ENCODE data around the gene RAP1GAP. TPM values are rescaled to one million over a fixed set of nuclear protein-coding genes. Genes with fewer than 3 reads are reported as not detected.

The RAP1GAP gene
- total and polyA plus RNA-seq, 2 of the 13 experiments (the other 11 are each of a cell fraction or from before 2014, with no cell fraction given), result 11.9 to 37.5 TPM

- Histone ChIP-seq H3K79me2 (ENCODE audit: insufficient read depth, low read length) (peaks cover 10% of the 10 kb centered on the region), H3K4me2 (ENCODE audit: low read depth, low read length) (peak overlapping the region; percentile 89), H3K4me3 (replicated peaks in 1 of 3; ENCODE audit: insufficient read depth in 1 of 3, low read depth in 2 of 3, low read length in 3 of 3) (peak overlapping the region in 1 of 3 experiments; percentile 81; a peak in 1 of 6 replicates), H4K20me1 (ENCODE audit: insufficient read depth, low read length) (peaks cover 11% of the 10 kb centered on the region), H3K4me1 (ENCODE audit: insufficient read depth, low read length) (peaks cover 68% of the 10 kb centered on the region), H3K9ac (ENCODE audit: insufficient read depth, low read depth, low read length) (no peak overlapping the region), H3K9me3 (ENCODE audit: low read length) (no peaks in the 10 kb centered on the region), H3K27me3 (ENCODE audit: control insufficient read depth in 1 of 2, insufficient read depth in 2 of 2, low read length in 2 of 2) (no peaks in the 10 kb centered on the region), H3K27ac (ENCODE audit: extremely low read length, insufficient read depth, low read length) (peak overlapping the region; percentile 87), H2AFZ (ENCODE audit: low read length) (no peak overlapping the region), H3K36me3 (replicated peaks in 1 of 2; ENCODE audit: control insufficient read depth in 1 of 2, insufficient read depth in 2 of 2, low read length in 2 of 2) (peaks cover 2 to 13% of the 10 kb centered on the region in 2 experiments; a peak in 3 of 5 replicates)
- ATAC-seq (peak; percentile 14), DNase-seq (ENCODE audit: low spot score) (peak; percentile 52), FAIRE-seq (peak; percentile 48)
- CTCF ChIA-PET (ENCODE audit: low intra/inter-chr PET ratio, low total read pairs), result no interaction called here
- in situ Hi-C loops (cut with HindIII; ENCODE audit: extremely low pct_ligation_motif_present, low pct_unique_long_range_greater_than_20kb) (no loop called here), intact Hi-C loops (cut with micrococcal nuclease; ENCODE audit: unreplicated experiment) (no loop called here)
- POLR2A ChIA-PET, result no interaction called here
- 69% methylated on average over 20 of the region's 22 CpGs for WGBS (ENCODE audit: low lambda C conversion rate)
- BruUV-seq (replicated peaks), result no TSS peak
- TF ChIP-seq GATA4 (IDR thresholded peaks at IDR 0.05; ENCODE audit: borderline replicate concordance, low read depth) (no peak), CC2D1A (CRISPR knock-in tag; IDR thresholded peaks at IDR 0.05) (no peak), DBP (CRISPR knock-in tag; IDR thresholded peaks at IDR 0.05; ENCODE audit: not compliant biosample characterization) (no peak), AKAP8 (CRISPR knock-in tag; IDR thresholded peaks at IDR 0.05) (no peak), ZNF12 (CRISPR knock-in tag; IDR thresholded peaks at IDR 0.05) (no peak), RXRB (CRISPR knock-in tag; IDR thresholded peaks at IDR 0.05; ENCODE audit: borderline replicate concordance) (no peak), NFKB2 (CRISPR knock-in tag; IDR thresholded peaks at IDR 0.05; ENCODE audit: borderline replicate concordance) (no peak), POLR2G (IDR thresholded peaks at IDR 0.05; ENCODE audit: low read depth, low read length) (0 out of 2 replicates have a peak, but pooled peaks have one; percentile 4), TFDP1 (CRISPR knock-in tag; IDR thresholded peaks at IDR 0.05; ENCODE audit: borderline replicate concordance) (peak; percentile 30; the same call in 1 of the 2 replicates), NCOA2 (CRISPR knock-in tag; IDR thresholded peaks at IDR 0.05) (0 out of 2 replicates have a peak, but pooled peaks have one; percentile 18), E2F2 (CRISPR knock-in tag; IDR thresholded peaks at IDR 0.05; ENCODE audit: borderline replicate concordance) (no peak), RARA (CRISPR knock-in tag; IDR thresholded peaks at IDR 0.05) (peak; percentile 51; the same call in 1 of the 2 replicates), ATF3 (CRISPR knock-in tag; IDR thresholded peaks at IDR 0.05) (no peak), REST (IDR thresholded peaks at IDR 0.05; ENCODE audit: borderline replicate concordance in 1 of 2, low read depth in 1 of 2, low read length in 2 of 2) (no peak), ZNF788 (CRISPR knock-in tag; IDR thresholded peaks at IDR 0.05; ENCODE audit: borderline replicate concordance) (no peak), GTF3A (CRISPR knock-in tag; conservative IDR thresholded peaks at IDR 0.05) (no peak)
Observed at GRCh38 chr1:21666576-21667320, 2.4 kb downstream of the RAP1GAP start.

Measured in HepG2 (cell line).